IMR-90 (cell line): ENCODE results near the gene TIAM1. TPM values are rescaled to one million over a fixed set of nuclear protein-coding genes. Genes with fewer than 3 reads are reported as not detected.

ENCODE experiments used
- ATAC-seq: fragments of 200-7000 bp; cut with Tn5 transposase; 2 replicates; pipeline ENCODE4 v1.9.1; 2020; ENCODE audit warnings: low read depth, mild to moderate bottlenecking, moderate library complexity
- BruUV-seq: library from RNA; stranded (reverse); fragments of 400-500 nt; replicated peaks from 2 replicates; lab custom pipeline; 2021; lab: Mats Ljungman, UMichigan
- CTCF ChIA-PET: fragments of 300-600 bp; formaldehyde crosslinking; extraction: SDS; loops from one replicate; lab custom pipeline; 2021; ENCODE audit warnings: antibody characterized with exemption; lab: Yijun Ruan, JAX
- POLR2A ChIA-PET: fragments of 300-600 bp; sonication (Branson Sonifier 250); formaldehyde crosslinking; loops from one replicate; lab custom pipeline; 2022; ENCODE audit warnings: antibody characterized with exemption; ENCODE audit not compliant: unreplicated experiment; lab: Charles Lee
- DNase-seq: peaks from one replicate; pipeline ENCODE4 v3.0.0; 2013
- H2AFZ ChIP-seq: replicated peaks from 2 replicates; pipeline ENCODE3; 2013; ENCODE audit warnings: low read length, mild to moderate bottlenecking; ENCODE audit not compliant: poor library complexity
- H2AK5ac ChIP-seq: 2 replicates; pipeline ENCODE4 v1.6.1; 2013; ENCODE audit warnings: low read depth, low read length, inconsistent platforms
- H2AK9ac ChIP-seq: replicated peaks from 2 replicates; pipeline ENCODE3; 2013; ENCODE audit warnings: mild to moderate bottlenecking, low read depth, low read length, moderate library complexity; ENCODE audit not compliant: poor library complexity
- H2BK120ac ChIP-seq: 2 replicates; pipeline ENCODE4 v1.6.1; 2013; ENCODE audit warnings: low read depth, low read length, inconsistent platforms
- H2BK15ac ChIP-seq: 3 replicates; pipeline ENCODE4 v1.6.1; 2013; ENCODE audit warnings: low read depth, low read length, inconsistent platforms
- H2BK20ac ChIP-seq: 2 replicates; pipeline ENCODE4 v1.6.1; 2013; ENCODE audit warnings: low read depth, mild to moderate bottlenecking, inconsistent platforms, low read length, moderate library complexity
- H2BK5ac ChIP-seq: 2 replicates; pipeline ENCODE4 v1.6.1; 2013; ENCODE audit warnings: mild to moderate bottlenecking, low read depth, low read length, inconsistent platforms; ENCODE audit not compliant: poor library complexity, severe bottlenecking
- H3K14ac ChIP-seq: replicated peaks from 2 replicates; pipeline ENCODE4 v1.6.1; 2013; ENCODE audit warnings: low read depth, low read length, inconsistent platforms
- H3K18ac ChIP-seq: 2 replicates; pipeline ENCODE4 v1.6.1; 2013; ENCODE audit warnings: low read depth, low read length, control low read depth
- H3K23ac ChIP-seq: 2 replicates; pipeline ENCODE4 v1.6.1; 2013; ENCODE audit warnings: low read depth, low read length, inconsistent platforms
- H3K27ac ChIP-seq: 2 replicates; pipeline ENCODE4 v1.5.1; 2013; ENCODE audit warnings: mild to moderate bottlenecking, control low read depth, low read length; ENCODE audit not compliant: insufficient read depth
- H3K27me3 ChIP-seq: 2 replicates; pipeline ENCODE4 v1.6.1; 2013; ENCODE audit warnings: low read length; ENCODE audit not compliant: control insufficient read depth, insufficient read depth
- H3K36me3 ChIP-seq: 2 replicates; pipeline ENCODE4 v1.6.1; 2013; ENCODE audit warnings: low read length, mixed read lengths; ENCODE audit not compliant: control insufficient read depth, insufficient read depth
- H3K4ac ChIP-seq: 2 replicates; pipeline ENCODE4 v1.6.1; 2013; ENCODE audit warnings: low read depth, low read length, inconsistent platforms
- H3K4me1 ChIP-seq: 2 replicates; pipeline ENCODE4 v1.6.1; 2013; ENCODE audit warnings: low read length, mixed read lengths; ENCODE audit not compliant: control insufficient read depth, insufficient read depth
- H3K4me2 ChIP-seq: 2 replicates; pipeline ENCODE4 v1.6.1; 2013; ENCODE audit warnings: low read depth, mild to moderate bottlenecking, control low read depth, low read length, moderate library complexity
- H3K4me3 ChIP-seq: 2 replicates; pipeline ENCODE4 v1.5.1; 2013; ENCODE audit warnings: low read depth, mild to moderate bottlenecking, control low read depth, low read length, moderate library complexity; ENCODE audit not compliant: insufficient read depth
- H3K56ac ChIP-seq: 2 replicates; pipeline ENCODE4 v1.6.1; 2013; ENCODE audit warnings: low read length, inconsistent platforms; ENCODE audit not compliant: insufficient read depth; ENCODE audit errors: extremely low read depth
- H3K79me1 ChIP-seq, 2 experiments: 2 replicates each; pipeline ENCODE4 v1.6.1; 2013; ENCODE audit warnings: low read length in 2 of 2, inconsistent platforms in 1 of 2, low read depth in 1 of 2
- H3K9ac ChIP-seq: 2 replicates; pipeline ENCODE4 v1.6.1; 2013; ENCODE audit warnings: low read depth, low read length, control low read depth
- H3K9me1 ChIP-seq: 2 replicates; pipeline ENCODE4 v1.6.1; 2013; ENCODE audit warnings: low read length, inconsistent platforms; ENCODE audit not compliant: insufficient read depth
- H3K9me3 ChIP-seq: 2 replicates; pipeline ENCODE4 v1.6.1; 2013; ENCODE audit warnings: low read length; ENCODE audit not compliant: control insufficient read depth, insufficient read depth
- H4K20me1 ChIP-seq: 2 replicates; pipeline ENCODE4 v1.6.1; 2013; ENCODE audit warnings: low read length, inconsistent platforms; ENCODE audit not compliant: insufficient read depth
- H4K5ac ChIP-seq: 2 replicates; pipeline ENCODE4 v1.6.1; 2013; ENCODE audit warnings: mild to moderate bottlenecking, low read depth, low read length, control low read depth
- H4K8ac ChIP-seq, 2 experiments: 2 replicates each; pipeline ENCODE4 v1.6.1; 2013; ENCODE audit warnings: low read depth in 2 of 2, low read length in 2 of 2, control low read depth in 1 of 2, inconsistent platforms in 1 of 2
- H4K91ac ChIP-seq: 2 replicates; pipeline ENCODE4 v1.6.1; 2013; ENCODE audit warnings: low read depth, low read length, inconsistent platforms; ENCODE audit not compliant: insufficient read depth
- BHLHE40 ChIP-seq: fragments of 150-350 bp; IDR thresholded peaks from 2 replicates; pipeline ENCODE4 v1.6.1; 2016; ENCODE audit warnings: mild to moderate bottlenecking, low read depth, low read length
- CEBPB ChIP-seq: IDR thresholded peaks from 2 replicates; pipeline ENCODE4 v1.6.1; 2012; ENCODE audit warnings: low read depth, low read length, improper control_type of control experiment
- CTCF ChIP-seq: conservative IDR thresholded peaks from 2 replicates; pipeline ENCODE4 v1.5.1; 2012; ENCODE audit warnings: mild to moderate bottlenecking, low read depth, low read length, improper control_type of control experiment
- FOS ChIP-seq: fragments of 150-350 bp; IDR thresholded peaks from 2 replicates; pipeline ENCODE4 v1.6.1; 2016; ENCODE audit warnings: low read depth, low read length
- MAZ ChIP-seq: IDR thresholded peaks from 2 replicates; pipeline ENCODE4 v1.6.1; 2012; ENCODE audit warnings: low read depth, mild to moderate bottlenecking, low read length, improper control_type of control experiment, moderate library complexity, borderline replicate concordance
- RAD21 ChIP-seq: IDR thresholded peaks from 2 replicates; pipeline ENCODE4 v1.6.1; 2012; ENCODE audit warnings: low read length, improper control_type of control experiment
- RCOR1 ChIP-seq: IDR thresholded peaks from 2 replicates; pipeline ENCODE4 v1.6.1; 2012; ENCODE audit warnings: mild to moderate bottlenecking, low read length, improper control_type of control experiment; ENCODE audit not compliant: insufficient replicate concordance
- WGBS, 2 experiments: methylation state at CpG; one replicate each; pipeline versions ENCODE4 v1.1.5 to v1.1.7; 2013; ENCODE audit warnings: missing lambda C conversion rate in 2 of 2; ENCODE audit not compliant: insufficient read length in 1 of 2; ENCODE audit errors: extremely low coverage in 2 of 2; 5-methylcytosine and 5-hydroxymethylcytosine counted together
- dilution Hi-C: fragments of 300-500 bp; cut with HindIII; formaldehyde crosslinking; loops from one replicate; pipeline ENCODE4 v1.14.3; 2018; ENCODE audit warnings: low sequenced_read_pairs; ENCODE audit not compliant: unreplicated experiment
- in situ Hi-C: fragments of 300-500 bp; cut with MboI; formaldehyde crosslinking; loops from 3 replicates; pipeline ENCODE4 v1.14.3; 2019; ENCODE audit warnings: low sequenced_read_pairs, inconsistent platforms, mixed read lengths
- intact Hi-C: fragments of 100-400 bp; cut with micrococcal nuclease; formaldehyde crosslinking; loops from 2 replicates; pipeline ENCODE4 v1.10.0; 2022
- polyA plus RNA-seq, 3 experiments: library from polyadenylated mRNA; depleted of rRNA; stranded (reverse); fragments of >200 nt; gene quantifications; 2 replicates each; pipeline ENCODE4 v1.2.3, GENCODE V29; 2012; ENCODE audit warnings: low replicate concordance in 1 of 3
- total RNA-seq: library from RNA; depleted of rRNA; stranded (reverse); fragments of >200 nt; gene quantifications from 2 replicates; pipeline ENCODE4 v1.2.3, GENCODE V29; 2012

The TIAM1 gene
- total and polyA plus RNA-seq, 2 of the 4 experiments (the other 2 are of a cell fraction) = 2.9 to 9.3 TPM

GRCh38 chr21:31253684-31254083, 90.4 kb downstream of the TIAM1 start:
- Histone ChIP-seq H4K20me1 (no peaks in the 10 kb centered on the region), H3K4ac (no peak overlapping the region), H3K4me2 (no peak overlapping the region), H3K27ac (no peak overlapping the region), H3K56ac (no peak overlapping the region), H4K5ac (no peak overlapping the region), H3K4me1 (no peaks in the 10 kb centered on the region), H2BK20ac (no peak overlapping the region), H3K18ac (no peak overlapping the region), H2BK120ac (no peak overlapping the region), H3K23ac (no peak overlapping the region), H2BK15ac (no peak overlapping the region), H2AK9ac (no peak overlapping the region), H4K91ac (no peak overlapping the region), H3K36me3 (no peaks in the 10 kb centered on the region), H2AK5ac (no peak overlapping the region), H3K9me3 (no peaks in the 10 kb centered on the region), H3K27me3 (no peaks in the 10 kb centered on the region; the same call in 1 of the 2 replicates), H3K14ac (no peak overlapping the region), H4K8ac (no peak overlapping the region), H3K79me1 (no peaks in the 10 kb centered on the region), H2AFZ (no peak overlapping the region), H2BK5ac (no peak overlapping the region), H3K9ac (no peak overlapping the region), H3K9me1 (no peaks in the 10 kb centered on the region), H3K4me3 (no peak overlapping the region)
- BruUV-seq = no TSS peak
- intact Hi-C loops (no loop called here), in situ Hi-C loops (no loop called here), dilution Hi-C loops (no loop called here)
- ATAC-seq (no peak), DNase-seq (no peak)
- TF ChIP-seq FOS = no peak
- TF ChIP-seq CTCF = no peak
- no peak for TF ChIP-seq MAZ
- no peak for TF ChIP-seq CEBPB
- no peak for TF ChIP-seq BHLHE40
- no peak for TF ChIP-seq RAD21
- no peak for TF ChIP-seq RCOR1
- no CpG with 5 or more reads among the region's 3 CpGs for WGBS, 2 experiments
- ChIA-PET CTCF (interaction anchor here (0.7 kb wide), 1 partner anchor 1089 kb away, joined by 3 read pairs; no protein-coding TSS in a partner anchor), POLR2A (no interaction called here)
